Peyer's patch (tissue), 4 donors: ENCODE results near the gene UBE3B.
A peak's percentile ranks its signal among the peaks of the same experiment; 100 is the strongest.

Source experiments
- CTCF ChIP-seq, 6 experiments: fragments of 450-650 bp in 4 of 6; fragments of 200-600 bp in 2 of 6; sonication (generic) in 1 of 6; IDR thresholded peaks; one replicate each; pipeline ENCODE4 v1.5.1; 2017 to 2019; ENCODE audit warnings: antibody characterized with exemption in 6 of 6, mild to moderate bottlenecking in 3 of 6, moderate library complexity in 1 of 6
- POLR2A ChIP-seq, 2 donors: fragments of 450-650 bp; IDR thresholded peaks; one replicate each; pipeline ENCODE4 v1.5.1; 2017; ENCODE audit warnings: antibody characterized with exemption in 2 of 2, mild to moderate bottlenecking in 2 of 2, moderate library complexity in 2 of 2

GRCh38 chr12:109433618-109434017 lies 43.8 kb upstream of the UBE3B start:
- TF ChIP-seq CTCF (IDR thresholded peaks at IDR 0.05) (peak in 2 of 6 experiments; percentile 4 to 16), POLR2A (IDR thresholded peaks at IDR 0.05) (no peak)
